Adrenal gland (tissue), 12 donors: ENCODE data around the gene ZNF511. TPM values are rescaled to one million over a fixed set of nuclear protein-coding genes. Genes with fewer than 3 reads are reported as not detected.
A peak's percentile ranks its signal among the peaks of the same experiment; 100 is the strongest.

Experiments
- DNase-seq, 7 donors: peaks; one replicate each; pipeline ENCODE4 v3.0.0-alpha.2; 2019 to 2020
- H3K27ac ChIP-seq, 5 donors: fragments of 200-600 bp; sonication (generic) in 4 of 5; 1 replicate in 3 of 5; 2 replicates in 2 of 5; pipeline versions ENCODE4 v1.5.1 to v1.8.0; 2016 to 2020; ENCODE audit warnings: mild to moderate bottlenecking in 1 of 5
- H3K27me3 ChIP-seq: fragments of 200-600 bp; 2 replicates; pipeline ENCODE4 v1.8.0; 2021
- H3K36me3 ChIP-seq, 2 donors: fragments of 200-600 bp; replicated peaks in 1 of 2; 1 replicate in 1 of 2; 2 replicates in 1 of 2; pipeline versions ENCODE4 v1.5.1 to v1.8.0; 2018 to 2022
- H3K4me1 ChIP-seq, 2 donors: fragments of 200-600 bp; replicated peaks in 1 of 2; 1 replicate in 1 of 2; 2 replicates in 1 of 2; pipeline versions ENCODE4 v1.5.1 to v1.8.0; 2018 to 2021
- H3K4me3 ChIP-seq, 4 donors: fragments of 200-600 bp; sonication (generic) in 3 of 4; one replicate each; pipeline ENCODE4 v1.5.1; 2016 to 2018
- H3K9me3 ChIP-seq, 3 donors: fragments of 200-600 bp; sonication (generic) in 1 of 3; replicated peaks in 1 of 3; 1 replicate in 2 of 3; 2 replicates in 1 of 3; pipeline versions ENCODE4 v1.5.1 to v1.8.0; 2016 to 2021
- POLR2A ChIP-seq, 2 donors: fragments of 450-650 bp; IDR thresholded peaks; one replicate each; pipeline ENCODE4 v1.6.1; 2017; ENCODE audit warnings: antibody characterized with exemption in 2 of 2, mild to moderate bottlenecking in 2 of 2, moderate library complexity in 1 of 2
- WGBS, 4 donors: extraction: QIAGEN DNeasy Blood & Tissue Kit in 2 of 4; methylation state at CpG; one replicate each; pipeline versions ENCODE4 v1.1.5 to v1.1.7; 2013 to 2017; 5-methylcytosine and 5-hydroxymethylcytosine counted together
- intact Hi-C, 2 donors: fragments of 100-400 bp; cut with DNase I; formaldehyde crosslinking; loops; one replicate each; pipeline versions ENCODE4 v1.14.1 to v1.15.0; 2022 to 2023
- polyA plus RNA-seq, 3 donors: library from polyadenylated mRNA; stranded (reverse); fragments of 200-250 nt in 2 of 3; fragments of 350-450 nt in 1 of 3; fragmentation: Illumina TruSeq in 1 of 3; extraction: RNeasy Lipid Tissue Mini Kit (QIAGEN cat#74804) in 1 of 3; gene quantifications; one replicate each; pipeline ENCODE4 v1.2.3, GENCODE V29; 2013 to 2014
- total RNA-seq, 9 donors: library from RNA; depleted of rRNA in 4 of 9; stranded (reverse); fragments of >200 nt in 4 of 9; fragments of 120-200 nt in 1 of 9; fragmentation: NEBNext Ultra II Directional in 1 of 9; extraction: Animal tissue kit (Norgen Biotek cat#: 25700) in 1 of 9; gene quantifications; one replicate each; pipeline versions ENCODE4 v1.1.0 to v1.2.4, GENCODE V29; 2013 to 2023
- TF ChIP-seq, protein P1 (sequence below), 6 experiments: fragments of 450-650 bp in 4 of 6; fragments of 200-600 bp in 2 of 6; sonication (generic) in 1 of 6; IDR thresholded peaks; 1 replicate in 5 of 6; 2 replicates in 1 of 6; pipeline versions ENCODE4 v1.5.1 to v1.8.0; 2016 to 2021; ENCODE audit warnings: antibody characterized with exemption in 6 of 6, mild to moderate bottlenecking in 2 of 6, moderate library complexity in 1 of 6
- donor health status: healthy with polysubstance abuse.
- donor health status: Bipolar disorder and iron deficiency.
- donor health status: DM: yes; HTN: yes; CAD: no.
- donor health status: DM: no; HTN: no; CAD: no.
- donor health status: DM: no; HTN: no; CAD: no.
- donor health status: DM: yes; HTN: yes; CAD: no.

Gene ZNF511
- total and polyA plus RNA-seq, 12 donors: 19.6 to 146 (median 39.9) TPM

- H3K36me3 ChIP-seq: peaks cover 0 to 57% of the 10 kb centered on the region in 2 donors
Measured at GRCh38 chr10:133280391-133281059, 28.2 kb upstream of the ZNF511 start.

GRCh38 chr10:133281084-133281483 is 27.6 kb upstream of the ZNF511 start:
- H3K36me3 ChIP-seq: peaks cover 0 to 61% of the 10 kb centered on the region in 2 donors
- peaks cover 0 to 26% of the 10 kb centered on the region in 2 donors for H3K4me1 ChIP-seq
- no peak overlapping the region for H3K4me3 ChIP-seq
- TF ChIP-seq POLR2A (IDR thresholded peaks at IDR 0.05): no peak
- TF ChIP-seq, protein P1, sequence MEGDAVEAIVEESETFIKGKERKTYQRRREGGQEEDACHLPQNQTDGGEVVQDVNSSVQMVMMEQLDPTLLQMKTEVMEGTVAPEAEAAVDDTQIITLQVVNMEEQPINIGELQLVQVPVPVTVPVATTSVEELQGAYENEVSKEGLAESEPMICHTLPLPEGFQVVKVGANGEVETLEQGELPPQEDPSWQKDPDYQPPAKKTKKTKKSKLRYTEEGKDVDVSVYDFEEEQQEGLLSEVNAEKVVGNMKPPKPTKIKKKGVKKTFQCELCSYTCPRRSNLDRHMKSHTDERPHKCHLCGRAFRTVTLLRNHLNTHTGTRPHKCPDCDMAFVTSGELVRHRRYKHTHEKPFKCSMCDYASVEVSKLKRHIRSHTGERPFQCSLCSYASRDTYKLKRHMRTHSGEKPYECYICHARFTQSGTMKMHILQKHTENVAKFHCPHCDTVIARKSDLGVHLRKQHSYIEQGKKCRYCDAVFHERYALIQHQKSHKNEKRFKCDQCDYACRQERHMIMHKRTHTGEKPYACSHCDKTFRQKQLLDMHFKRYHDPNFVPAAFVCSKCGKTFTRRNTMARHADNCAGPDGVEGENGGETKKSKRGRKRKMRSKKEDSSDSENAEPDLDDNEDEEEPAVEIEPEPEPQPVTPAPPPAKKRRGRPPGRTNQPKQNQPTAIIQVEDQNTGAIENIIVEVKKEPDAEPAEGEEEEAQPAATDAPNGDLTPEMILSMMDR (IDR thresholded peaks at IDR 0.05): no peak
- H3K27me3 ChIP-seq: no peaks in the 10 kb centered on the region
- 91 to 95% (median 94%) methylated on average over 9 to 14 of the region's 15 CpGs for WGBS, 4 donors
- no peak for DNase-seq
- intact Hi-C loops: no loop called here
- H3K9me3 ChIP-seq: no peaks in the 10 kb centered on the region
- no peak overlapping the region for H3K27ac ChIP-seq

More at GRCh38 chr10:133280391-133281059, 28.2 kb upstream of the ZNF511 start:
- Histone ChIP-seq H3K27ac (no peak overlapping the region), H3K4me1 (peaks cover 0 to 26% of the 10 kb centered on the region in 2 donors), H3K27me3 (no peaks in the 10 kb centered on the region), H3K9me3 (no peaks in the 10 kb centered on the region), H3K4me3 (no peak overlapping the region)
- DNase-seq: no peak
- no peak for TF ChIP-seq POLR2A (IDR thresholded peaks at IDR 0.05)
- TF ChIP-seq, protein P1 (IDR thresholded peaks at IDR 0.05): no peak
- intact Hi-C loops: no loop called here
- 87 to 96% (median 93%) methylated on average over 3 to 10 of the region's 10 CpGs for WGBS, 4 donors

DNA sequence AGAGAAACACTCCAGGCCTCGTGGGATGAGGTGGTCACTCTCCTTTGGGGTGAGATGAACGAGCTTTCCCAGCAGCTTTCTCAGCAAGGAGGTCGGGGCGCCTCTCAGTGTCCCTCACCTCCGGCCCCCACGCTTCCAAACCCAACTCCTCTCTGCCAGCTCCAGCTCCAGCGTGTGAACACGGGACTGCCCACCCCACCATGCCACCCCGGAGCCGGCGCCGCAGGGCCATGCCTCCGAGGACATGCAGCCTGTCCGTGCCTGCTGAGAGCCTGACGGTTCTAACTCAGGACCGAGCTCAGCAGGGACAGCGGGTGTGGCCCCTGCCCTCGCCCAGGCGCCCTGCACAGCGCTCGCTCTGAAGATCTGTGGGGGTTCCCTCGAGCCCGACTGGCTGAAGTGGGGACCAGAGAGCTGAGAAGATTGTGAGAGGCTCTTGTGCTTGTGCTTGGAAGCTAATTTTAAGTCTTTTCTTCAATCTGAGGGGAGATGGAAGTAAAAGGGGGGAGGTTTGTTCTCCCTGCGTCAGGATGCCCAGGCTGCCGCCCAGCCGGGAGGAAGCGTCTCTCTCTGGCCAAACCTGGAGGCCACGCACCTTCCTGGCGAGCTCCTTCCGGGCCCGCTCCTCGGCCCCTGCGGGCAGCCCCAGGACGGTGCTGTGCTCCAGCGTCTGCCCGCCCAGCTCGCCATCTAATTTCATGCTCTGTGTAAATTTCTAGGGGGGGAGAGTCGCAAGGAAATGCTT is 26.9 kb upstream of the ZNF511 start:
- intact Hi-C loops: no loop called here
- WGBS, 4 donors: 92 to 95% (median 93%) methylated on average over 18 to 38 of the region's 38 CpGs
- no peak overlapping the region for H3K27ac ChIP-seq
- no peaks in the 10 kb centered on the region for H3K27me3 ChIP-seq
- no peak for TF ChIP-seq POLR2A (IDR thresholded peaks at IDR 0.05)
- TF ChIP-seq, protein P1 (IDR thresholded peaks at IDR 0.05): no peak
- no peaks in the 10 kb centered on the region for H3K9me3 ChIP-seq
- peaks cover 0 to 69% of the 10 kb centered on the region in 2 donors for H3K36me3 ChIP-seq
- DNase-seq: no peak
- H3K4me1 ChIP-seq: peaks cover 0 to 19% of the 10 kb centered on the region in 2 donors
- H3K4me3 ChIP-seq: no peak overlapping the region

- Histone ChIP-seq H3K36me3 (peaks cover 0 to 78% of the 10 kb centered on the region in 2 donors), H3K9me3 (no peaks in the 10 kb centered on the region), H3K27ac (no peak overlapping the region), H3K27me3 (no peaks in the 10 kb centered on the region), H3K4me1 (peaks cover 0 to 11% of the 10 kb centered on the region in 2 donors), H3K4me3 (no peak overlapping the region)
- 53 to 76% (median 64%) methylated on average over 6 to 24 of the region's 24 CpGs for WGBS, 4 donors
- no peak for TF ChIP-seq POLR2A (IDR thresholded peaks at IDR 0.05)
- intact Hi-C loops: no loop called here
- DNase-seq: peak in 6 of 7 donors; percentile 60 to 82 (median 67)
Measured at GRCh38 chr10:133282846-133283390, 25.8 kb upstream of the ZNF511 start.
